Measurements from ENCODE around the gene FIBCD1. TPM values are rescaled to one million over a fixed set of nuclear protein-coding genes. Genes with fewer than 3 reads are reported as not detected.
"Not testable (repeated sequence)": the region's sequence is repeated elsewhere in the genome, so short reads cannot be mapped to it uniquely, and the experiment has no call there.

Gene FIBCD1
- total RNA-seq, 1 donor from 2014 or later, result not detected

- Mint-ChIP-seq H3K27me3 (ENCODE audit: low read depth) (no peaks in the 10 kb centered on the region), H3K4me1 (ENCODE audit: low read depth) (no peaks in the 10 kb centered on the region), H3K36me3 (ENCODE audit: low read depth) (peaks cover 5% of the 10 kb centered on the region), H3K9me3 (peaks cover 13% of the 10 kb centered on the region), H3K4me3 (ENCODE audit: low read depth) (no peak overlapping the region), H3K27ac (no peak overlapping the region)
- intact Hi-C loops (cut with micrococcal nuclease), result no loop called here
- no peak for DNase-seq (ENCODE audit: low spot score)
These were observed 17.8 kb upstream of the FIBCD1 start for GRCh38 chr9:130956636-130957450.

GRCh38 chr9:130955947-130956621, 17.0 kb upstream of the FIBCD1 start:
- intact Hi-C loops (cut with micrococcal nuclease), result no loop called here
- no peaks in the 10 kb centered on the region for H3K4me1 Mint-ChIP-seq (ENCODE audit: low read depth)
- H3K4me3 Mint-ChIP-seq (ENCODE audit: low read depth), result no peak overlapping the region
- no peak for DNase-seq (ENCODE audit: low spot score)
- H3K27ac Mint-ChIP-seq, result no peak overlapping the region
- peaks cover 13% of the 10 kb centered on the region for H3K9me3 Mint-ChIP-seq
- peaks cover 5% of the 10 kb centered on the region for H3K36me3 Mint-ChIP-seq (ENCODE audit: low read depth)
- no peaks in the 10 kb centered on the region for H3K27me3 Mint-ChIP-seq (ENCODE audit: low read depth)

GRCh38 chr9:130954925-130955324, 15.9 kb upstream of the FIBCD1 start:
- H3K4me1 Mint-ChIP-seq (ENCODE audit: low read depth); H3K27ac Mint-ChIP-seq; intact Hi-C loops (cut with micrococcal nuclease); DNase-seq (ENCODE audit: low spot score); H3K4me3 Mint-ChIP-seq (ENCODE audit: low read depth); H3K36me3 Mint-ChIP-seq (ENCODE audit: low read depth); H3K27me3 Mint-ChIP-seq (ENCODE audit: low read depth): not testable (repeated sequence)
- H3K9me3 Mint-ChIP-seq, result peaks cover 13% of the 10 kb centered on the region

- intact Hi-C loops (cut with micrococcal nuclease), result no loop called here
- H3K4me1 Mint-ChIP-seq (ENCODE audit: low read depth), result no peaks in the 10 kb centered on the region
- no peak overlapping the region for H3K4me3 Mint-ChIP-seq (ENCODE audit: low read depth)
- peaks cover 5% of the 10 kb centered on the region for H3K36me3 Mint-ChIP-seq (ENCODE audit: low read depth)
- DNase-seq (ENCODE audit: low spot score), result no peak
- peaks cover 13% of the 10 kb centered on the region for H3K9me3 Mint-ChIP-seq
- H3K27ac Mint-ChIP-seq, result no peak overlapping the region
- no peaks in the 10 kb centered on the region for H3K27me3 Mint-ChIP-seq (ENCODE audit: low read depth)
These were observed 15.3 kb upstream of the FIBCD1 start for GRCh38 chr9:130954317-130954716.

- Mint-ChIP-seq H3K4me3 (ENCODE audit: low read depth) (no peak overlapping the region), H3K4me1 (ENCODE audit: low read depth) (no peaks in the 10 kb centered on the region), H3K36me3 (ENCODE audit: low read depth) (no peaks in the 10 kb centered on the region), H3K9me3 (no peaks in the 10 kb centered on the region), H3K27ac (no peak overlapping the region), H3K27me3 (ENCODE audit: low read depth) (no peaks in the 10 kb centered on the region)
- no peak for DNase-seq (ENCODE audit: low spot score)
- intact Hi-C loops (cut with micrococcal nuclease), result no loop called here
These were observed 13.2 kb upstream of the FIBCD1 start for GRCh38 chr9:130952065-130952762.

- H3K4me3 Mint-ChIP-seq (ENCODE audit: low read depth), result no peak overlapping the region
- H3K27me3 Mint-ChIP-seq (ENCODE audit: low read depth), result peaks cover 3% of the 10 kb centered on the region
- no peak for DNase-seq (ENCODE audit: low spot score)
- no peaks in the 10 kb centered on the region for H3K36me3 Mint-ChIP-seq (ENCODE audit: low read depth)
- intact Hi-C loops (cut with micrococcal nuclease), result no loop called here
- H3K27ac Mint-ChIP-seq, result no peak overlapping the region
- no peaks in the 10 kb centered on the region for H3K9me3 Mint-ChIP-seq
- H3K4me1 Mint-ChIP-seq (ENCODE audit: low read depth), result no peaks in the 10 kb centered on the region
These were observed 10.9 kb upstream of the FIBCD1 start for GRCh38 chr9:130950039-130950311.

- no peaks in the 10 kb centered on the region for H3K4me1 Mint-ChIP-seq (ENCODE audit: low read depth)
- intact Hi-C loops (cut with micrococcal nuclease), result no loop called here
- H3K36me3 Mint-ChIP-seq (ENCODE audit: low read depth), result no peaks in the 10 kb centered on the region
- no peaks in the 10 kb centered on the region for H3K9me3 Mint-ChIP-seq
- no peak overlapping the region for H3K27ac Mint-ChIP-seq
- no peak overlapping the region for H3K4me3 Mint-ChIP-seq (ENCODE audit: low read depth)
- no peak for DNase-seq (ENCODE audit: low spot score)
- H3K27me3 Mint-ChIP-seq (ENCODE audit: low read depth), result peaks cover 5% of the 10 kb centered on the region
These were observed 10.4 kb upstream of the FIBCD1 start for GRCh38 chr9:130949188-130950038.

GRCh38 chr9:130948266-130948665, 9.2 kb upstream of the FIBCD1 start:
- Mint-ChIP-seq H3K27me3 (ENCODE audit: low read depth) (peaks cover 5% of the 10 kb centered on the region), H3K36me3 (ENCODE audit: low read depth) (no peaks in the 10 kb centered on the region), H3K9me3 (no peaks in the 10 kb centered on the region), H3K4me3 (ENCODE audit: low read depth) (no peak overlapping the region), H3K4me1 (ENCODE audit: low read depth) (no peaks in the 10 kb centered on the region), H3K27ac (no peak overlapping the region)
- no peak for DNase-seq (ENCODE audit: low spot score)
- intact Hi-C loops (cut with micrococcal nuclease), result no loop called here

GRCh38 chr9:130947618-130948140, 8.6 kb upstream of the FIBCD1 start:
- Mint-ChIP-seq H3K4me3 (ENCODE audit: low read depth) (no peak overlapping the region), H3K9me3 (no peaks in the 10 kb centered on the region), H3K27me3 (ENCODE audit: low read depth) (peaks cover 5% of the 10 kb centered on the region), H3K27ac (no peak overlapping the region), H3K36me3 (ENCODE audit: low read depth) (no peaks in the 10 kb centered on the region), H3K4me1 (ENCODE audit: low read depth) (no peaks in the 10 kb centered on the region)
- DNase-seq (ENCODE audit: low spot score), result no peak
- intact Hi-C loops (cut with micrococcal nuclease), result no loop called here

GRCh38 chr9:130946766-130947617, 7.9 kb upstream of the FIBCD1 start:
- Mint-ChIP-seq H3K27me3 (ENCODE audit: low read depth) (peaks cover 5% of the 10 kb centered on the region), H3K4me1 (ENCODE audit: low read depth) (no peaks in the 10 kb centered on the region), H3K36me3 (ENCODE audit: low read depth) (no peaks in the 10 kb centered on the region), H3K4me3 (ENCODE audit: low read depth) (no peak overlapping the region), H3K27ac (no peak overlapping the region), H3K9me3 (no peaks in the 10 kb centered on the region)
- intact Hi-C loops (cut with micrococcal nuclease), result no loop called here
- DNase-seq (ENCODE audit: low spot score), result no peak

GRCh38 chr9:130945173-130945572, 6.1 kb upstream of the FIBCD1 start:
- no peak for DNase-seq (ENCODE audit: low spot score)
- no peak overlapping the region for H3K27ac Mint-ChIP-seq
- peaks cover 18% of the 10 kb centered on the region for H3K27me3 Mint-ChIP-seq (ENCODE audit: low read depth)
- H3K4me3 Mint-ChIP-seq (ENCODE audit: low read depth), result no peak overlapping the region
- no peaks in the 10 kb centered on the region for H3K9me3 Mint-ChIP-seq
- H3K4me1 Mint-ChIP-seq (ENCODE audit: low read depth), result no peaks in the 10 kb centered on the region
- H3K36me3 Mint-ChIP-seq (ENCODE audit: low read depth), result no peaks in the 10 kb centered on the region
- intact Hi-C loops (cut with micrococcal nuclease), result no loop called here

All from activated T-helper 2 cell treated with anti-CD3 and anti-CD28 coated beads, Interferon-gamma antibody, Interleukin-2, Interleukin-4, amounts not matched to agents 10 μg/mL and 5 μg/mL and 100 μg/mL, durations not matched to agents 14 hours and 24 hours and 36 hours (primary cell).